K562 (cell line): Measurements from ENCODE around the gene CPED1. TPM values are rescaled to one million over a fixed set of nuclear protein-coding genes. Genes with fewer than 3 reads are reported as not detected.

Experiments used
- BACH1 ChIP-seq: fragments of 200-800 bp; sonication (Bioruptor generic); IDR thresholded peaks from 2 replicates; pipeline ENCODE4 v1.6.1; 2016; ENCODE audit warnings: missing genetic modification characterization, missing compliant biosample characterization
- HDAC3 ChIP-seq: fragments of 450-650 bp; IDR thresholded peaks from 2 replicates; pipeline ENCODE4 v1.6.1; 2018; ENCODE audit warnings: borderline replicate concordance, mild to moderate bottlenecking, moderate library complexity; ENCODE audit not compliant: partially characterized antibody
- HOXB6 ChIP-seq: fragments of 250-450 bp; sonication (Bioruptor Pico); IDR thresholded peaks from 2 replicates; pipeline ENCODE4 v1.5.1; 2022; ENCODE audit warnings: mild to moderate bottlenecking, borderline replicate concordance
- KAT7 ChIP-seq: sonication (generic); formaldehyde crosslinking; IDR thresholded peaks from 2 replicates; pipeline ENCODE4 v1.8.0; 2022; ENCODE audit warnings: missing genetic modification reagents, mild to moderate bottlenecking, borderline replicate concordance
- MXI1 ChIP-seq: IDR thresholded peaks from 2 replicates; pipeline ENCODE4 v1.6.1; 2011; ENCODE audit warnings: low read depth, mild to moderate bottlenecking, improper control_type of control experiment, low read length
- NFRKB ChIP-seq: fragments of 450-650 bp; IDR thresholded peaks from 2 replicates; pipeline ENCODE4 v1.6.1; 2016; ENCODE audit warnings: low read depth
- RBM39 ChIP-seq: fragments of 200-400 bp; formaldehyde crosslinking; optimal IDR thresholded peaks from 2 replicates; pipeline ENCODE3; 2018; ENCODE audit warnings: low read depth, low read length
- SMAD4 ChIP-seq: fragments of 250-450 bp; sonication (Bioruptor Pico); conservative IDR thresholded peaks from 2 replicates; pipeline ENCODE4 v1.8.0; 2021; ENCODE audit warnings: inconsistent platforms, mild to moderate bottlenecking, moderate library complexity
- TEAD4 ChIP-seq, 2 experiments: sonication (generic) in 1 of 2; formaldehyde crosslinking in 1 of 2; IDR thresholded peaks; 2 replicates each; pipeline versions ENCODE4 v1.6.1 to v1.8.0; 2012 to 2022; ENCODE audit warnings: borderline replicate concordance in 1 of 2, inconsistent platforms in 1 of 2, low read length in 1 of 2, mild to moderate bottlenecking in 1 of 2, missing genetic modification reagents in 1 of 2
- XRCC3 ChIP-seq: fragments of 450-650 bp; IDR thresholded peaks from 2 replicates; pipeline ENCODE4 v1.6.1; 2017; ENCODE audit warnings: mild to moderate bottlenecking, moderate library complexity
- ZKSCAN3 ChIP-seq: fragments of 250-450 bp; sonication (Bioruptor Pico); IDR thresholded peaks from 2 replicates; pipeline ENCODE4 v1.4.0; 2020
- ZNF184 ChIP-seq: sonication (generic); formaldehyde crosslinking; IDR thresholded peaks from 2 replicates; pipeline ENCODE4 v1.5.0; 2020; ENCODE audit warnings: missing genetic modification reagents
- ZNF41 ChIP-seq: fragments of 250-450 bp; sonication (Bioruptor Pico); conservative IDR thresholded peaks from 2 replicates; pipeline ENCODE4 v1.4.0; 2020; ENCODE audit warnings: mild to moderate bottlenecking
- ZNF561 ChIP-seq: fragments of 450-650 bp; formaldehyde crosslinking; conservative IDR thresholded peaks from 2 replicates; pipeline ENCODE4 v1.4.0; 2020; ENCODE audit warnings: mild to moderate bottlenecking, moderate library complexity
- ZNF584 ChIP-seq: fragments of 200-800 bp; sonication (Bioruptor generic); IDR thresholded peaks from 2 replicates; pipeline ENCODE4 v1.6.1; 2016; ENCODE audit warnings: low read depth, mild to moderate bottlenecking, missing genetic modification characterization, missing compliant biosample characterization
- polyA plus RNA-seq, 8 experiments: library from polyadenylated mRNA; depleted of rRNA in 4 of 8; stranded (reverse) in 5 of 8; unstranded in 3 of 8; fragments of >200 nt; fragmentation: Nextera tagmentation in 2 of 8; fragmentation: Illumina TruSeq in 1 of 8; extraction: Ambion mirVana in 2 of 8; extraction: Trizol in 1 of 8; gene quantifications; 2 replicates each; pipeline versions ENCODE4 v1.2.1 to v1.2.3, GENCODE V29; 2011 to 2014; ENCODE audit warnings: inconsistent platforms in 1 of 8, missing spikeins in 1 of 8
- total RNA-seq, 7 experiments: library from RNA; depleted of rRNA in 6 of 7; stranded (reverse); fragments of >200 nt in 6 of 7; fragmentation: Illumina TruSeq in 2 of 7; extraction: Trizol in 2 of 7; gene quantifications; 2 replicates each; pipeline versions ENCODE4 v1.2.1 to v1.2.3, GENCODE V29; 2011 to 2021; ENCODE audit warnings: low replicate concordance in 1 of 7
- TF ChIP-seq, protein P1 (sequence below): fragments of 250-450 bp; sonication (Bioruptor Pico); IDR thresholded peaks from 2 replicates; pipeline ENCODE4 v1.8.0; 2022; ENCODE audit warnings: inconsistent platforms
- TF ChIP-seq, protein P2 (sequence below): fragments of 450-650 bp; formaldehyde crosslinking; IDR thresholded peaks from 2 replicates; pipeline ENCODE4 v1.4.0; 2020; ENCODE audit warnings: mild to moderate bottlenecking, moderate library complexity
- TF ChIP-seq, protein P3 (sequence below): fragments of 250-450 bp; sonication (Bioruptor Pico); IDR thresholded peaks from 2 replicates; pipeline ENCODE4 v1.8.0; 2022; ENCODE audit warnings: moderate library complexity, mild to moderate bottlenecking, inconsistent platforms
- TF ChIP-seq, protein P4 (sequence below), 2 experiments: fragments of 450-650 bp in 1 of 2; IDR thresholded peaks; 2 replicates each; pipeline ENCODE4 v1.6.1; 2011 to 2017; ENCODE audit warnings: low read depth in 2 of 2, antibody characterized with exemption in 1 of 2, borderline replicate concordance in 1 of 2, low read length in 1 of 2, mild to moderate bottlenecking in 1 of 2, mixed read lengths in 1 of 2; ENCODE audit not compliant: control insufficient read depth in 1 of 2

Gene CPED1
- total and polyA plus RNA-seq, 9 of the 15 experiments (the other 6 are each of a cell fraction or from before 2014, with no cell fraction given): 195 to 393 (median 290) TPM

DNA sequence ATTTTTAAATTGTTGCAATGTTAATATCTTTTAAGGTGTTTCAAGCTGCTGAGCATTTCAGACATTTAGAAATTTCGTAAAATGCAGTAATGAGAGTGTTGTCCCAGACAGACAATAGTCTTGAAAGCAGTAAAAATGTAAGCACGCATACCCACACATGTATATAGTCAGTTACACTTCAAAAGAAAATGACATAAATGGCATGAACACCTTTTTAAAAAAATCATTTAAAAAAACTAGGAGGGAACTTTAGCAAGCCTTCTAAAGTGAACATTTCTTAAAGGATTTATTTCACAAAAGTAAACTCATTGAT is 51.0 kb downstream of the CPED1 start (continued):
- 0 out of 2 replicates have a peak, but pooled peaks have one; percentile 20 for TF ChIP-seq BACH1 (tag)
- TF ChIP-seq NFRKB: peak; percentile 17; the same call in 1 of the 2 replicates
- TF ChIP-seq KAT7 (CRISPR knock-in tag): no peak
- TF ChIP-seq, protein P1, sequence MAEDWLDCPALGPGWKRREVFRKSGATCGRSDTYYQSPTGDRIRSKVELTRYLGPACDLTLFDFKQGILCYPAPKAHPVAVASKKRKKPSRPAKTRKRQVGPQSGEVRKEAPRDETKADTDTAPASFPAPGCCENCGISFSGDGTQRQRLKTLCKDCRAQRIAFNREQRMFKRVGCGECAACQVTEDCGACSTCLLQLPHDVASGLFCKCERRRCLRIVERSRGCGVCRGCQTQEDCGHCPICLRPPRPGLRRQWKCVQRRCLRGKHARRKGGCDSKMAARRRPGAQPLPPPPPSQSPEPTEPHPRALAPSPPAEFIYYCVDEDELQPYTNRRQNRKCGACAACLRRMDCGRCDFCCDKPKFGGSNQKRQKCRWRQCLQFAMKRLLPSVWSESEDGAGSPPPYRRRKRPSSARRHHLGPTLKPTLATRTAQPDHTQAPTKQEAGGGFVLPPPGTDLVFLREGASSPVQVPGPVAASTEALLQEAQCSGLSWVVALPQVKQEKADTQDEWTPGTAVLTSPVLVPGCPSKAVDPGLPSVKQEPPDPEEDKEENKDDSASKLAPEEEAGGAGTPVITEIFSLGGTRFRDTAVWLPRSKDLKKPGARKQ (CRISPR knock-in tag): 0 out of 2 replicates have a peak, but pooled peaks have one; percentile 3
- no peak for TF ChIP-seq XRCC3
- no peak for TF ChIP-seq HOXB6 (CRISPR knock-in tag)
- TF ChIP-seq, protein P2, sequence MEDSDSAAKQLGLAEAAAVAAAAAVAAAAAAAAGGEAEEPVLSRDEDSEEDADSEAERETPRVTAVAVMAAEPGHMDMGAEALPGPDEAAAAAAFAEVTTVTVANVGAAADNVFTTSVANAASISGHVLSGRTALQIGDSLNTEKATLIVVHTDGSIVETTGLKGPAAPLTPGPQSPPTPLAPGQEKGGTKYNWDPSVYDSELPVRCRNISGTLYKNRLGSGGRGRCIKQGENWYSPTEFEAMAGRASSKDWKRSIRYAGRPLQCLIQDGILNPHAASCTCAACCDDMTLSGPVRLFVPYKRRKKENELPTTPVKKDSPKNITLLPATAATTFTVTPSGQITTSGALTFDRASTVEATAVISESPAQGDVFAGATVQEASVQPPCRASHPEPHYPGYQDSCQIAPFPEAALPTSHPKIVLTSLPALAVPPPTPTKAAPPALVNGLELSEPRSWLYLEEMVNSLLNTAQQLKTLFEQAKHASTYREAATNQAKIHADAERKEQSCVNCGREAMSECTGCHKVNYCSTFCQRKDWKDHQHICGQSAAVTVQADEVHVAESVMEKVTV (CRISPR knock-in tag): peak; percentile 29; the same call in 1 of the 2 replicates
- no peak for TF ChIP-seq ZNF41 (CRISPR knock-in tag)
- TF ChIP-seq, protein P3, sequence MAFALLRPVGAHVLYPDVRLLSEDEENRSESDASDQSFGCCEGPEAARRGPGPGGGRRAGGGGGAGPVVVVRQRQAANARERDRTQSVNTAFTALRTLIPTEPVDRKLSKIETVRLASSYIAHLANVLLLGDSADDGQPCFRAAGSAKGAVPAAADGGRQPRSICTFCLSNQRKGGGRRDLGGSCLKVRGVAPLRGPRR (CRISPR knock-in tag): no peak
- no peak for TF ChIP-seq ZNF561
- TF ChIP-seq ZNF584 (CRISPR knock-in tag): no peak
- no peak for TF ChIP-seq TEAD4 (IDR thresholded peaks at IDR 0.05; ENCODE audit: low read length)
- no peak for TF ChIP-seq TEAD4 (CRISPR knock-in tag; IDR thresholded peaks at IDR 0.05; ENCODE audit: borderline replicate concordance)
- TF ChIP-seq HDAC3: peak; percentile 14
- TF ChIP-seq MXI1: no peak
- TF ChIP-seq, protein P4, sequence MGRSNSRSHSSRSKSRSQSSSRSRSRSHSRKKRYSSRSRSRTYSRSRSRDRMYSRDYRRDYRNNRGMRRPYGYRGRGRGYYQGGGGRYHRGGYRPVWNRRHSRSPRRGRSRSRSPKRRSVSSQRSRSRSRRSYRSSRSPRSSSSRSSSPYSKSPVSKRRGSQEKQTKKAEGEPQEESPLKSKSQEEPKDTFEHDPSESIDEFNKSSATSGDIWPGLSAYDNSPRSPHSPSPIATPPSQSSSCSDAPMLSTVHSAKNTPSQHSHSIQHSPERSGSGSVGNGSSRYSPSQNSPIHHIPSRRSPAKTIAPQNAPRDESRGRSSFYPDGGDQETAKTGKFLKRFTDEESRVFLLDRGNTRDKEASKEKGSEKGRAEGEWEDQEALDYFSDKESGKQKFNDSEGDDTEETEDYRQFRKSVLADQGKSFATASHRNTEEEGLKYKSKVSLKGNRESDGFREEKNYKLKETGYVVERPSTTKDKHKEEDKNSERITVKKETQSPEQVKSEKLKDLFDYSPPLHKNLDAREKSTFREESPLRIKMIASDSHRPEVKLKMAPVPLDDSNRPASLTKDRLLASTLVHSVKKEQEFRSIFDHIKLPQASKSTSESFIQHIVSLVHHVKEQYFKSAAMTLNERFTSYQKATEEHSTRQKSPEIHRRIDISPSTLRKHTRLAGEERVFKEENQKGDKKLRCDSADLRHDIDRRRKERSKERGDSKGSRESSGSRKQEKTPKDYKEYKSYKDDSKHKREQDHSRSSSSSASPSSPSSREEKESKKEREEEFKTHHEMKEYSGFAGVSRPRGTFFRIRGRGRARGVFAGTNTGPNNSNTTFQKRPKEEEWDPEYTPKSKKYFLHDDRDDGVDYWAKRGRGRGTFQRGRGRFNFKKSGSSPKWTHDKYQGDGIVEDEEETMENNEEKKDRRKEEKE (IDR thresholded peaks at IDR 0.05; ENCODE audit: borderline replicate concordance in 1 of 2, control insufficient read depth in 1 of 2, low read depth in 2 of 2, low read length in 1 of 2): no peak
- TF ChIP-seq ZKSCAN3 (CRISPR knock-in tag): no peak
- TF ChIP-seq ZNF184 (CRISPR knock-in tag): no peak
- TF ChIP-seq RBM39: no peak
- no peak for TF ChIP-seq SMAD4 (CRISPR knock-in tag)
